ENCODE results near the gene CITED4. TPM values are rescaled to one million over a fixed set of nuclear protein-coding genes. Genes with fewer than 3 reads are reported as not detected.

CITED4 gene
- total RNA-seq, 1 donor from 2014 or later: 86.1 TPM

GRCh38 chr1:40834968-40835545, 27.1 kb downstream of the CITED4 start:
- no peak for DNase-seq (ENCODE audit: low spot score)

GRCh38 chr1:40833979-40834378, 28.2 kb downstream of the CITED4 start:
- DNase-seq (ENCODE audit: low spot score): no peak

GRCh38 chr1:40831001-40831732, 31.0 kb downstream of the CITED4 start:
- no peak for DNase-seq (ENCODE audit: low spot score)

- no peak for DNase-seq (ENCODE audit: low spot score)
These were observed 31.7 kb downstream of the CITED4 start for GRCh38 chr1:40830419-40830943.

GRCh38 chr1:40829631-40830245, 32.4 kb downstream of the CITED4 start:
- no peak for DNase-seq (ENCODE audit: low spot score)

- DNase-seq (ENCODE audit: low spot score): no peak
These were observed 36.2 kb downstream of the CITED4 start for GRCh38 chr1:40825996-40826395.

- no peak for DNase-seq (ENCODE audit: low spot score)
These were observed 36.8 kb downstream of the CITED4 start for GRCh38 chr1:40825435-40825788.

- DNase-seq (ENCODE audit: low spot score): no peak
These were observed 37.4 kb downstream of the CITED4 start for GRCh38 chr1:40824591-40825434.

- no peak for DNase-seq (ENCODE audit: low spot score)
These were observed 38.2 kb downstream of the CITED4 start for GRCh38 chr1:40823983-40824382.

GRCh38 chr1:40823345-40823744, 38.8 kb downstream of the CITED4 start:
- no peak for DNase-seq (ENCODE audit: low spot score)

GRCh38 chr1:40822890-40823289, 39.3 kb downstream of the CITED4 start:
- no peak for DNase-seq (ENCODE audit: low spot score)

- DNase-seq (ENCODE audit: low spot score): no peak
These were observed 41.1 kb downstream of the CITED4 start for GRCh38 chr1:40820911-40821693.

- no peak for DNase-seq (ENCODE audit: low spot score)
These were observed 41.8 kb downstream of the CITED4 start for GRCh38 chr1:40820251-40820797.

- no peak for DNase-seq (ENCODE audit: low spot score)
These were observed 43.1 kb downstream of the CITED4 start for GRCh38 chr1:40819101-40819500.

- peak; percentile 58 for DNase-seq (ENCODE audit: low spot score)
These were observed 43.8 kb downstream of the CITED4 start for GRCh38 chr1:40818264-40818961.

- no peak for DNase-seq (ENCODE audit: low spot score)
These were observed 44.3 kb downstream of the CITED4 start for GRCh38 chr1:40817791-40818263.

GRCh38 chr1:40815420-40815819, 46.7 kb downstream of the CITED4 start:
- no peak for DNase-seq (ENCODE audit: low spot score)
